K562 (cell line): Measurements from ENCODE around the gene C17orf114.

Source experiments
- BRD9 ChIP-seq: fragments of 450-650 bp; IDR thresholded peaks from 2 replicates; pipeline ENCODE4 v1.6.1; 2018; ENCODE audit warnings: low read depth; ENCODE audit not compliant: partially characterized antibody
- CREM ChIP-seq: IDR thresholded peaks from 2 replicates; pipeline ENCODE4 v1.6.1; 2014; ENCODE audit warnings: antibody characterized with exemption, low read depth
- DACH1 ChIP-seq: fragments of 450-650 bp; IDR thresholded peaks from 2 replicates; pipeline ENCODE4 v1.6.1; 2018; ENCODE audit not compliant: partially characterized antibody
- EGR1 ChIP-seq: fragments of 450-650 bp; conservative IDR thresholded peaks from 2 replicates; pipeline ENCODE4 v1.6.1; 2017; ENCODE audit warnings: mild to moderate bottlenecking
- FOXP4 ChIP-seq: sonication (generic); formaldehyde crosslinking; IDR thresholded peaks from 2 replicates; pipeline ENCODE4 v1.8.0; 2022; ENCODE audit warnings: mild to moderate bottlenecking, missing genetic modification reagents, borderline replicate concordance
- HDAC1 ChIP-seq, 2 experiments: fragments of 450-650 bp; IDR thresholded peaks; 2 replicates each; pipeline ENCODE4 v1.6.1; 2016 to 2017; ENCODE audit warnings: inconsistent platforms in 1 of 2, mild to moderate bottlenecking in 1 of 2, moderate library complexity in 1 of 2
- KLF16 ChIP-seq: IDR thresholded peaks from 2 replicates; pipeline ENCODE4 v1.6.1; 2016; ENCODE audit warnings: antibody characterized with exemption
- NBN ChIP-seq: fragments of 450-650 bp; IDR thresholded peaks from 2 replicates; pipeline ENCODE4 v1.6.1; 2016; ENCODE audit warnings: low read depth, mild to moderate bottlenecking
- NCOA4 ChIP-seq: fragments of 450-650 bp; IDR thresholded peaks from 2 replicates; pipeline ENCODE4 v1.6.1; 2018; ENCODE audit warnings: mild to moderate bottlenecking; ENCODE audit not compliant: partially characterized antibody
- PURB ChIP-seq: sonication (generic); formaldehyde crosslinking; IDR thresholded peaks from 2 replicates; pipeline ENCODE4 v1.9.0; 2021; ENCODE audit warnings: low read depth, mild to moderate bottlenecking, missing genetic modification reagents
- SPI1 ChIP-seq: IDR thresholded peaks from 2 replicates; pipeline ENCODE4 v1.6.1; 2011; ENCODE audit warnings: low read depth, low read length, control low read depth, borderline replicate concordance
- TFAP4 ChIP-seq: sonication (generic); formaldehyde crosslinking; IDR thresholded peaks from 2 replicates; pipeline ENCODE4 v1.8.0; 2022; ENCODE audit warnings: missing genetic modification reagents, mild to moderate bottlenecking, moderate library complexity, borderline replicate concordance
- WHSC1 ChIP-seq: IDR thresholded peaks from one replicate; pipeline ENCODE4 v1.6.1; 2012; ENCODE audit warnings: low read length, control low read depth, inconsistent platforms
- ZNF780A ChIP-seq: fragments of 250-450 bp; sonication (Bioruptor Pico); IDR thresholded peaks from 2 replicates; pipeline ENCODE4 v1.5.0; 2021; ENCODE audit warnings: mild to moderate bottlenecking

Gene C17orf114

GRCh38 chr17:4839965-4840892 is 38.1 kb upstream of the C17orf114 start (continued):
- no peak for TF ChIP-seq FOXP4 (CRISPR knock-in tag)
- no peak for TF ChIP-seq KLF16
- TF ChIP-seq TFAP4 (CRISPR knock-in tag) = no peak
- TF ChIP-seq EGR1 = no peak
- TF ChIP-seq WHSC1 = no peak
- no peak for TF ChIP-seq ZNF780A (CRISPR knock-in tag)
- peak; percentile 52 for TF ChIP-seq DACH1
- TF ChIP-seq CREM = no peak
- no peak for TF ChIP-seq NCOA4
- no peak for TF ChIP-seq PURB (CRISPR knock-in tag)
- TF ChIP-seq HDAC1 (IDR thresholded peaks at IDR 0.05) = no peak
- TF ChIP-seq SPI1 = no peak
- no peak for TF ChIP-seq BRD9
- TF ChIP-seq NBN = no peak
- TF ChIP-seq, all 486 proteins: peak for 5
